ENCODE data around the gene MFGE8.
"Not testable (repeated sequence)": the region's sequence is repeated elsewhere in the genome, so short reads cannot be mapped to it uniquely, and the experiment has no call there.

The MFGE8 gene, protein sequence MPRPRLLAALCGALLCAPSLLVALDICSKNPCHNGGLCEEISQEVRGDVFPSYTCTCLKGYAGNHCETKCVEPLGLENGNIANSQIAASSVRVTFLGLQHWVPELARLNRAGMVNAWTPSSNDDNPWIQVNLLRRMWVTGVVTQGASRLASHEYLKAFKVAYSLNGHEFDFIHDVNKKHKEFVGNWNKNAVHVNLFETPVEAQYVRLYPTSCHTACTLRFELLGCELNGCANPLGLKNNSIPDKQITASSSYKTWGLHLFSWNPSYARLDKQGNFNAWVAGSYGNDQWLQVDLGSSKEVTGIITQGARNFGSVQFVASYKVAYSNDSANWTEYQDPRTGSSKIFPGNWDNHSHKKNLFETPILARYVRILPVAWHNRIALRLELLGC

DNA sequence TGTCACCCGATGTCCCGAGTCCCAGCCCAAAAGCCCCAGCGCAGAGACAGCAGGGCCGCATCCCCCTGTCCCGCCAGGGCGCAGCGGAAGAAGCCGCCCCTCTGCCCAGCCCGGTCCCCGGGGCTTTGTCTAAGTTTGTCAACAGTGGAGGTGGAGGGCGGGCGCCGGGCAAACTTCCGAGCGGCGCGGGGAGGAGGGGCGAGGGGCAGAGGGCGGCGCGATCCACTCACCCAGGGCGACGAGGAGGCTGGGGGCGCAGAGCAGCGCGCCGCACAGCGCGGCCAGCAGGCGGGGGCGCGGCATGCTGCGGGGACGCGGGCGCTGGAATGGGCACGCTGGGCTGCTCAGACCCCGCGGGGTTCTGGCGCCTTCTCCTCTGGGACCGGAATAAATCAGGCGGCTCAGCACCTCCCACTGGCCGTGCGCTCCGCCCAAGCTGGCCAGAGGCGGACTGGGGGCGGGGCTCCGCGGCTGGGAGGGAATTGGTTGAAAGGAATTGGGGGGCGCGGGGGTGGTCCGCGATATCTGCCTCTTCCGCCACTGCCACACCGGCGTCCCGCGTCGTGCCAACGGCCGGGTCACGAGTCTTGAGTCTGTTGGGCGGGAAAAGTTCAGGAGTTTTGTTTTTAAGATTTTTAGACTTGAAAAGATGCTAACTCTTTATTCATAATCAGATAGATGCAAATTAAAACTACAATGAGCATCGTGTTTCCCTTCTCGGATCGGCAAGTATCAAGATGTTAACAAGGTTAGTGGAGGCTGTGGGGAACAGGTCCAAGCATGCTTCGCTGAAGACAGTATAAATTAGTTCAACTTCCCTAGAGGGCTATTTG lies at the start of gene MFGE8:
Gene MFGE8 (minus strand): TSS at position 363 of the 833 bp plus-strand sequence. CDS start 60 bp downstream, at position 303.
- peak; percentile 46 for DNase-seq

DNA sequence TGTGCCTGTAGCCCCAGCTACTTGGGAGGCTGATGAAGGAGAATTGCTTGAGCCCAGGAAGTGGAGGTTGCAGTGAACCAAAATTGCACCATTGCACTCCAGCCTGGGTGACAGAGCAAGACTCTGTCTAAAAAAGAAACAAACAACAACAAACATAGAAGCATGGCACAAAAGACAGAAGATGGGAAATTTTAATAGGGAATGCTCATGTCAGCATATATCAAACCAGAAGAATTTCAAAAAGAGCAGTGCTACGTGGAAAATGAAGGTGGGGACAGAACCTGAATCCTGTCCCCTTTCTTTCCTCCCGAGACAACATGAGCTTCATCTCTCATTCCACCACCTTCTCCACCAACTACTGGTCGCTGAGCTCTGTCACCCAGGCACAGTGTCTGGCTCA lies 46.3 kb upstream of the MFGE8 start:
- no peak for DNase-seq

DNA sequence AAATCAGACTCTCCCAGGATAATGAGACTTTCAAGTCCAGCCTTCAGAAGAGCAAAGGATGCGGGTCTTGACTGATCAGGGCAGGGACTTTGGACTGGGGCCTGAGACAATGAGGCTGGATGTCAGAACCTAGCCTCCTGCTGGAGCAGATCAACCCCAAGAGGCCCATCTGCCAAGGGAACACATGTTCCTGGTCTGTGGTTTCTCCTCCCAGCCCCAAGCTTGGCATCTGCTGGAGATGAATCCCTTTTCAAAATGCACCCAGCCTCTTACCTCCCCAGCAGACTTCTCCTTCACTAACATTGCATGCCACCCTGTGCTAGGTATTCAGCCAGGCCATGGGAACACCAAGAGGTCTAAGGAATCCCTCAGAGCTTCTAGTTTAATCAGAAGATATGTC lies 43.7 kb upstream of the MFGE8 start:
- no peak for DNase-seq

DNA sequence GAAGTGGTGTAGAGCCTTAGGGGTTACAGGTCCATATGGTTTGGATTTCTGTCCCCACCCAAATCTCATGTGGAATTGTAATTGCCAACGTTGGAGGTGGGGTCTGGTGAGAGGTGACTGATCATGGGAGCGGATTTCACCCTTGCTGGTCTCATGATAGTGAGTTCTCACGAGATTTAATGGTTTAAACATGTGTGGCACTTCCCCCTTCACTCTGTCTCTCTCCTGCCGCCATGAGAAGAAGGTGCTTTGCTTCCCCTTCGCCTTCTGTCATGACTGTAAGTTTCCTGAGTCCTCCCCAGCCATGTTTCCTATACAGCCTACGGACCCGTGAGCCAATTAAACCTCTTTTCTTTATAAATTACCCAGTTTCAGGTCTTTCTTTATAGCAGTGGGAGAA lies 43.1 kb upstream of the MFGE8 start:
- no peak for DNase-seq

DNA sequence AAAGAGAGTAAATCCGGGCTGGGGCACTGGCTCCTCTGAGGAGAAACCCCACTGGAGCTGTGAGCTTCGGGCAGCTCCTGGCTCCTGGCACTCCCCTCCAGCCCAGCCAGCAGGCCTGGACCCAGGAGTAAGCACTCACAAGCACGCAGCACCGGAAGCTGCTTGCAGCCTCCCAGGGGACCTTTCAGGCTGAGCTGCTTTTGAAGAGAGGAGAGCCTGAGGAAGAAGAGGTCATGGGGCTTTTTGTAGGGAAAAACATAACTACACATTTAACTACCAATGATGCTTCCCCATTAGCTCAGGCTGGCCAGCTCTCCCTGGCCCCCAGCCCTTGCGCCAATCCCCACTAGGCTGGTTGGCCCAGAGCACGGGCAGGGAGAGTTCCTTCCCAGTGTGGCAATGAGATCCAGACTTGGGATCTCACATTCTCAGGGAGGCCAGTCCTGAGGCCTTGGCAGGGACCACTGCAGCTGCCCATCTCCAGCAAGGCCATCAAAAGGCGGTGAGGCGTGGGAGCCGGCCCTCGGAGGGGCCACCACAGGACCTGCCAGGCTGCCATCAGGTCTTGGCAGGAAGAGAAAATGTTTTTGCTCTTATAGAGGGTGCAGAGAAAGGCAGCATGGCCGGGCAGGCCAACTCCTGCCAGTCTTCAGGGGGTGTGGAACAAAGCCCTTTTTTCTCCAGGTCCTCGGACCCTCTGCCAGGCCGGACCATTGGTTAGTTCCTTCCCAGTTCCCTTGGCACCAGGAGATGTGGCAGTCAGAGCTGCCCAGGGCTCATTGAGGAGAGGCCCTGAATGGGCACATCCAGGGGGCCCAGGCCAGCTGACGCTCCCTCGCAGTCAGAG lies 41.5 kb upstream of the MFGE8 start:
- DNase-seq = no peak

DNA sequence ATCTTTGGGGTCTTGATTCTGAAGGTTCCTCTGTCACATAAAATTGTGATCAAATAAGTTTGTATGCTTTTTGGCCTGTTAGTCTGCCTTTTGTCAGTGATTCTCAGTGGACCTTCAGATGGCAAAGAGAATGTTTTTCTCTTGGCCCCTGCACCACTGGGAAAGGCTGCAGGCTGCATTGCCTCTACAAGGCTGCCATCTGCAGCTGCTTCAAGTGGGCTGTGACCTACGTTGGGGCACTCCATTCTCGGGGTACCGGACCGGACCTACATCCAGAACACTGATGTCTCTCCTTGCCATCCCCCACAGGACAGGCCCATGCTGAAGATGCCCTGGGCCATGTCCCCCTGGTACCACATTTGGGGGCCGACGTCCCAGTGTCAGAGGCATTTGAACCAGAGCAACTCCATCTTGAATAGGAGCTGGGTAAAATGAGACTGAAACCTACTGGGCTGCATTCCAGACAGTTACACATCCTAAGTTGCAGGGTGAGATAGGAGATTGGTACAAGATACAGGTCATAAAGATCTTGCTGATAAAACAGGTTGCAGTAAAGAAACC lies 37.5 kb upstream of the MFGE8 start:
- no peak for DNase-seq

DNA sequence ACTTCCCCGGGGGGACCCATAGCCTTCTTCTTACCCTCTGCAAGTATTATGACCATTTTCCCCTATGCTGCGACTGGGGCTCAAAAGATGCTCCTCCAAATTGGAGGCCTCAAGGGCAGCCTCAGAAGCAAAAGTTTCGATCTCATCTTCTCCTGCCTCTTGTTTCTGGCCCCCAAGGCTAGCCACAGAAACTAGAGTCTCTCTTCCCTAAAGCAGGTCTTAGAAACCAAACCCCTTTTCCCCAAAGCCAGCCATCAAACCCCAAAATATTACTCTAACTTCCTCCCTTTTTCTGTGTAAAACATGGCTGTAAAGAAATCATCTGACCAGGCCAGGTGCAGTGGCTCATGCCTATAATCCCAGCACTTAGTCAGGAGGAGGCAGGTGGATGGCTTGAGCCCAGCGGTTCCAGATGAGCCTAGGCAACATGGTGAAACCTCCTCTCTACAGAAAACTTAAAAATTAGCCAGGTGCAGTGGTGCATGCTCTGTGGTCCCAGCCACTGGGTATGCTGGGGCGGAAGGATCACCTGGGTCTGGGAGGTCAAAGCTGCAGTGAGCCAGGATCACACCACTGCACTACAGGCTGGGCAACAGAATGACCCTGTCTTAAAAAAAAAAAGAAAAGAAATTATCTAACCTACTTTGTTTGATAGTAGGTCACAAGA lies 36.7 kb upstream of the MFGE8 start:
- DNase-seq = no peak

DNA sequence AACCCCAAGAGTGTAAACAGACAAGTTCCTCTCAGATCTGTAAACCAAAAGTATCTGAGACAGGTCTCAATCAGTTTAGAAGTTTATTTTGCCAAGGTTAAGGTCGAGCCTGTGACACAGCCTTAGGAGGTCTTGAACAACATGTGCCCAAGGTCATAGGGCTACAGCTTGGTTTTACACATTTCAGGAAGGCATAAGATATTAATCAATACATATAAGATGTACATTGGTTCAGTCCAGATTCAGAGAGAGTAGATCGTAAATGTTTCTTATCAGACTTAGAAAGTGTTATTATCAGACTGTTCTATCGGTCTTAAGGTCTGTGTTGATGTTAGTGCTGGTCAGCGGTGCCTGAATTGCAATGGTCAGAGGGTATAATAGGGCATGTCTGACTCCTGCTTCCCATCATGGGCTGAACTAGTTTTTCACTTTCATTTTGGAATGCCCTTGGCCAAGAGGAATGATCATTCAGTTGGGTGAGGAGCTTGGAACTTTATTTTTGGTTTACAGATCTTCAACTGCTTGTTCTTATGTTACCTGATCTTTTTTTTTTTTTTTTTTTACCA lies 27.0 kb upstream of the MFGE8 start:
- no peak for DNase-seq

DNA sequence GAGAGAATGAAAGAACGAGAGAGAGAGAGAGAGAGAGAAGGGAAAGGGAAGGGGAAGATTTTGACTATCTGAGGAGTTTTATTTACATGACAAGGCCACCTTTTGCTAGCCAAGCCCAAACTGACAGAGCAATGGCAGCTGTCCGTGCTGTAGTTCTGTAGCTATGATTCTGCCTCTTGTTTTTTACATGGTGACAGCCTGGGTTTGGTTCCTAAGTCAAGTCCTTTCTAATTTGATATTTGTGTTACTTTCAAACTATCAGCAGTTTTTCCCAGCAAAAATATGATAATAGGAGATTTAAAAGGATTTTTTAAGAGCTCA lies 26.3 kb upstream of the MFGE8 start:
- no peak for DNase-seq

DNA sequence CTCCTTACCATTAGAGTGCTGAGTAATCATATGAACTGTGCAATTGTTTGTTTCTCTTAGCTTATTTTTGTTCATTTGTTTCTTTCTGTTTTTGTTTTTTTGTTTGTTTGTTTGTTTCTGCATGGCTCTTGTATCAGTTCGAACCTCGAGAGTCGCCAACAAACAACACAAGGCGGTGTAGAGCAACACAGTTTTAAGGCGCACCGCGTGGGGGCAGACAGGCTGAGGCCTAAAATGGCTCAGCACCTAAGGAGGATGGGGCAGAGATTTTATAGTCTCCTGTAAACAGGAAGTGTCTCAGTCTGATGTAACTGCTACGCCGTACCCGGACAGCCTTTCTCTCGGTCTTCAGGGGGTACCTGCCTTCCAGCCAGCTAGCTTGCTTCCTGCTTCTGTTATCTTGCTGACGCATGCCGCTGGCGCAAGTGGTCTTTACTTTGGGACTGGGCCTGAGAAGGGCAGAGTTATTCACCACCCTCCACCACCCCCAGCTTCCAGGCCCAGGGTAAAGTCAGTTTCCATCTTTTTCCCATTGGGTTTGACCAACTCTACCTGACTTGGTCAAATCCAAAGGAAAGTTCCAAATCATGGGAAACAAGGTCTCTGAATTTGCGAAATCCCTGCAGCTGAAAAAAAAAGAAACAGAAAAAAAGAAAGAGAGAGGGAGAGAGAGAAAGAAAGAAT lies 25.8 kb upstream of the MFGE8 start:
- DNase-seq = no peak

DNA sequence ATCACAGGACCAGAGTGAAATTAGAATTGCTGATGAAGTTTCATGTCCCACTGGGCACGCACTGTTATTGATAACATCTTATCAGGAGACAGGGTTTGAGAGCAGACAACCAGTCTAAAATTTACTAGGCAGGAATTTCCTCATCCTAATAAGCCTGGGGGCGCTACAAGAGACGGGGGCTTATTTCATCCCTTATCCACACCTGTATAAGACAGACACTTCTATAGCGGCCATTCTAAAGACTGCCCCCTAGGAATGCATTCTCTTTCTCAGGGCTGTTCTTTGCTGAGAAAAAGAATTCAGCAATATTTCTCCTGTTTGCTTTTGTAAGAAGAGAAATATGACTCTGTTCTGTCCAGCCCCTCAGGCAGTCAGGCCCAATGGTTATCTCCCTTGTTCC lies 21.3 kb upstream of the MFGE8 start:
- DNase-seq = not testable (repeated sequence)

DNA sequence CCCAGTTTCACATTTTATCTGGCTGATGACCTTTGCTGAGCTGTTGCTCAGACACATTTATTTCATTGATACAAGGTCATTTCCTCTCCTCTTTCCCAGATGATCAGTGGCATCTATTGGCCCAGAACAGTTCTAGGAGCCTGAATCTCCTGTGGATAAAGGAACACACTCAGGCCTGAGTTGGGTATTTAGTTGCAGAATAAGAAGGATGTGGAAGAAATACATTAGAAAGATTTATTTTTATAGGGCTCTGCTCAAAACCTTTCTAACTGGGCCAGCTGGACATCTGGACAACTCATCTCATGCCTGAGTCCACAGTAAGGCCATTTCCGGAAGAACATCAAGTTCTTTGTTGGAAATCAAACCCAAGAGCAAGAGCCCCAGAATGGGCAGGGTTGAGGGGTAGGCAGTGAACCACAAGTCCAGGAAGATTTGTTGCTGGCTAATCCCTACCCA lies 19.7 kb upstream of the MFGE8 start:
- DNase-seq = no peak

DNA sequence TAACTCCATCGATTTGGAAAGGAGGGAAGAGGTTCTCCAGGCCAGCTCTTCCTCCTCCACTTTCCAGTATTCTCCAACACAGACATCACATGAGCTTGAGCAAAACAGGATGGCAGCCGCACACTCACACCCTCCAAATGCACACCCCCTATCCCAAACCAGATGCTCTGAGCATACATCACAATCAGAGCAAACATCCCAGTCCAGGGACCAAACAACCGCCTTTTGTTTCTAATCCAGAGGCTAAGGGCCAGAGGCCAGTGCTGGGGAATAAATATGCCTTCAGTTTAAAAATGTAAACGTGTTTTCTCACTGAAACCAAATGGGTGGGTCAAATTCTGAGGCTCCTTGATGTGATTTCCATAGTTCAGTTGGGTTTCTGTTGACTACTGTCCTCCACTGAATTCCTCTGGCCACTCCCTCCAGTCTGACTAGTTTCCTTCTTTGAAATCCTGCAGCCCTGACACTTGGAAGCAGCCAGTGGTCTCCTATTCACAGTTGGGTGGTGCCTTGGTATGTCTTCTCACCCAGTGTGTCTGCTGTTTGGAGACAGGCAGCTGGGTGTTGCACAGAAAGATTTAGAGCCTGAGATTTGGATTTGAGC lies 19.2 kb upstream of the MFGE8 start:
- no peak for DNase-seq

DNA sequence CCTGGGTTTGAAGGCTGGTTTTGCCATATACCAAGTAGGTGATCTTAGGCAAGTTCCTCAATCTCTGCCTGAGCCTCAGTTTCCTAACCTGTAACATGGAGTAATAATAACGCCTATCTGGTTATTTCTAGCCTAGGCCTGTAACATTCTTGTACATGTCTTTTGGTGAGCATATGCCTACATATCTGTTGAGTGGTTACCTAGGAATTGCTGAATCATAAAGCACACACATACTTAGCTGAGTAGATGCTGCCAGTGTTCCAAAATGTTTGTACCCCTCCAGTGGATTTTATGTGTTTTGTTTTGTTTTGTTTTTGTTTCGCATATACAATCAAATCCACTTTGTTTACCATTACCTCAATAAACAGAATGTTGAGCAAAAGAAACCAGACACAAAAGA lies 17.4 kb upstream of the MFGE8 start:
- DNase-seq = no peak

DNA sequence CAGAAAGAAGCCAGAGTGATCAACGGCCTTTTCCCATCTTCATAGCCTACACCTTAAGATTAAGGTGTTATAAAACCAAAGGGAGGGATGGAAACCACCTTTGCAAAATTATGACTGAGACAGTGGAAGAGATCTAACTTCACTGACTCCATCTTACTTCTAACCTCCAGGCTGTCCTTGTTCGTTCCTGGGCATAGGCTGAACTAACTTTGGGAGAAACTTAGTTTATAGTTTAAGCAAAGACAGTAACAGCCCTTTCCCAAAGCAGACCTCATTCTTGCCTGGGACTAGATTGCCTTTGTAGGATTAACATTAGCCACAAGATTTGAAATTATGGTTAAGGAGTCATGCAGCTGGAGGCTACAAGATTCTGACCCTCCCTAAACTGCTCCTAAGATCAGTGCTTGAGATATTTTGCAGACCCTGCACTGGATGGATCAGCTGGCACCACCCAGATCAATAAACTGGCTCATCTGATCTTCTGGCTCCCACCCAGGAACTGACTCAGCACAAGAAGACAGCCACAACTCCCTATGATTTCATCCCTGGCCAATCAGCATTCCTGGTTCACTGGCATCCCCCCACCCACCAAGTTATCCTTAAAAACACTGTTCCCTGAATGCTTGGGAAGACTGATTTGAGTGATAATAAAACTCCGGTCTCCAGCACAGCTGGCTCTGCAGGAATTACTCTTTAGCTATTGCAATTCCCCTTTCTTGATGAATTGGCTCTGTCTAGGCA lies 16.3 kb upstream of the MFGE8 start:
- DNase-seq = not testable (repeated sequence)

DNA sequence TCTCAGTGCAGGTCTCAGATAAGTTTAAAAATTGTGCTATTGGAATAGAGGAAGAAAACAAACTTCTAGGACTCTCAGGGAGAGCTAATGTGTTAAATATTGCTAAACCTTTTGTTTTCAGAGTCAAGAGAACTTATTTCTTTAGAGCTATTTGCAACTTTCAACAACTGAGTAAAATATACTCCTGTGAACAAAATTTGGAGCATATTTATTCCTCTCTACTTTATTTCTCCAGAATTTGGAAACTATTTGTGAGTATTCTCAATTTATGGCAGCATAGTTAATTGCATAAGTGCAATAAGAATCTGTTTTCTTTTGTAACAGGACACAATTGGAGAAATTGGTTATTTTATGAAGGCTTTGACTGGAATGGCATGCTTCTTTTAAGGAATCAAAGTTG lies 15.0 kb upstream of the MFGE8 start:
- not testable (repeated sequence) for DNase-seq

DNA sequence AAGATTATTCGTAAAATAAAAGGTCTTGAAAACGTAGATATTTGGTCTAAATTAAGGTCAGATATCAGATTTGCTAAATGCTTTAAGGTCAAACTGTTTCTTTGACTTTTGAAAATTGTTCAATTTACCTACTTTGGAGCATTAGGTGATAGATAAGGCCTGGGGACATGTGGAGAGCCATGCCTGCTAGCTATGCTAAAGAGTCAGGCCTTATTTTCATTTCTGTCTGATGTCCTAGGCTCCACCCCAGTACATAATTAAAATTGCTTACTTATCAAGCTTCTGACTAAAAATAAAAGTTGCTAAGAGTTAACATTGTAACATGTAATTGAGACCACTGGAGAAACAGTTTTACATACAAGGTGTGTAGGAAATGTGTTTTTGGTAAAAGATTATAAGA lies 12.5 kb upstream of the MFGE8 start:
- not testable (repeated sequence) for DNase-seq

DNA sequence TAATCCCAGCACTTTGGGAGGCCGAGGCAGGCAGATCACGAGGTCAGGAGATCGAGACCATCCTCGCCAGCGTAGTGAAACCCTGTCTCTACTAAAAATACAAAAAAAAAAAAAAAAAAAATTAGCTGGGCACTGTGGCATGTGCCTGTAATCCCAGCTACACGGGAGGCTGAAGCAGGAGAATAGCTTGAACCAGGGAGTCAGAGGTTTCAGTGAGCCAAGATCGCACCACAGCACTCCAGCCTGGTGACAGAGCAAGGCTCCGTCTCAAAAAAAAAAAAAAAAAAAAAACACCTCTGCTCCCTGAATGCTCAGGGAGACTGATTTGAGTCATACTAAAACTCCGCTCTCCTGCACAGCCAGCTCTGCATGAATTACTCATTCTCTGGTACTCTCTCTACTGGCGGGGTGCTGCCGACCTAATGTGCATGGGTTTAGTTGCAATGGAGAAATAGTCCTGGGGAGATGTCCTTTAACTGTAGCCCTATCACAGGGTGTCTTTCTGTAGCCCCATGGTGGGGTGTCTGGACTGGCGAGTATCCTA lies 7.8 kb upstream of the MFGE8 start:
- DNase-seq = not testable (repeated sequence)

DNA sequence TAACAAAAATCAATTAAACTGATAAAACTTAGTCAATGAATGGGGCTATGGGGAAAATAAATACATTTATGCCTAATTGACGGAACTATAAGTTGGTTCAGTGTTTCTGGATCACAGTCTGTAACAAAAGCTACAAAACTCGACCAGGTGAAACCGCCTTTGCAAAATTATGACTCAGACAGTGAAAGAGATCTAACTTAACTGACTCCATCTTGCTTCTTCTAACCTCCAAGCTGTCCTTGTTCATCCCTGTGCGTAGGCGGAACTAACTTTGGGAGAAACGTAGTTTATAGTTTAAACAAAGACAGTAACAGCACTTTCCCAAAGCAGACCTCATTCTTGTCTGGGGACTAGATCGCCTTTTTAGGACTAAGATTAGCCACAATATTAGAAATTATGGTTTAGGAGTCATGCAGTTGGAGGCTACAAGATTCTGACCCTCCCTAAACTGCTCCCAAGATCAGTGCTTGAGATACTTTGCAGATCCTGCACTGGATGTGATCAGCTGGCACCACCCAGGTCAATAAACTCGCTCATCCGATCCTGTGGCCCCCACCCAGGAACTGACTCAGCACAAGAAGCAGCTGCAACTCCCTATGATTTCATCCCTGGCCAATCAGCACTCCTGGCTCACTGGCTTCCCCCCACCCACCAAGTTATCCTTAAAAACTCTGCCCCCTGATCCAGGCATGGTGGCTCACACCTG lies 7.2 kb upstream of the MFGE8 start:
- no peak for DNase-seq

Measured in activated CD4-positive, alpha-beta T cell treated with anti-CD3 and anti-CD28 coated beads for 1 hour (primary cell).